Activated naive CD4-positive, alpha-beta T cell treated with anti-CD3 and anti-CD28 coated beads for 36 hours (primary cell): Measurements from ENCODE around the gene CNIH3. TPM values are rescaled to one million over a fixed set of nuclear protein-coding genes. Genes with fewer than 3 reads are reported as not detected.
"Not testable (repeated sequence)": the region's sequence is repeated elsewhere in the genome, so short reads cannot be mapped to it uniquely, and the experiment has no call there.

Experiments
- CTCF ChIA-PET: fragments of 350-600 bp; sonication (Branson Sonifier 250); formaldehyde crosslinking; loops from one replicate; lab custom pipeline; 2021; ENCODE audit warnings: antibody characterized with exemption; lab: Charles Lee
- DNase-seq: peaks from one replicate; pipeline ENCODE4 v3.0.0-alpha.2; 2020
- H3K27ac Mint-ChIP-seq: one replicate; pipeline ENCODE4 v1.8.0; 2021; ENCODE audit warnings: mild to moderate bottlenecking, mixed read lengths
- H3K27me3 Mint-ChIP-seq: one replicate; pipeline ENCODE4 v1.8.0; 2021; ENCODE audit warnings: low read depth, mixed read lengths
- H3K36me3 Mint-ChIP-seq: one replicate; pipeline ENCODE4 v1.8.0; 2021; ENCODE audit warnings: low read depth, mixed read lengths
- H3K4me1 Mint-ChIP-seq: one replicate; pipeline ENCODE4 v1.8.0; 2021; ENCODE audit warnings: low read depth, mixed read lengths
- H3K4me3 Mint-ChIP-seq: one replicate; pipeline ENCODE4 v1.8.0; 2021; ENCODE audit warnings: mild to moderate bottlenecking, moderate library complexity, mixed read lengths
- H3K9me3 Mint-ChIP-seq: one replicate; pipeline ENCODE4 v1.8.0; 2021; ENCODE audit warnings: mixed read lengths
- intact Hi-C: fragments of 100-400 bp; cut with micrococcal nuclease; formaldehyde crosslinking; loops from one replicate; pipeline ENCODE4 v1.15.1; 2023
- total RNA-seq, 2 experiments: library from RNA; stranded (reverse); gene quantifications; one replicate each; pipeline ENCODE4 v1.2.3, GENCODE V29; 2021

Gene CNIH3
- total RNA-seq, 2 experiments from 2014 or later: 0.59 to 2.5 TPM

GRCh38 chr1:224698015-224698451 lies 81.9 kb downstream of the CNIH3 start:
- Mint-ChIP-seq H3K4me3 (no peak overlapping the region), H3K27ac (no peak overlapping the region), H3K36me3 (no peaks in the 10 kb centered on the region), H3K4me1 (no peaks in the 10 kb centered on the region), H3K27me3 (no peaks in the 10 kb centered on the region), H3K9me3 (no peaks in the 10 kb centered on the region)
- intact Hi-C loops: no loop called here
- no peak for DNase-seq
- CTCF ChIA-PET: no interaction called here

DNA sequence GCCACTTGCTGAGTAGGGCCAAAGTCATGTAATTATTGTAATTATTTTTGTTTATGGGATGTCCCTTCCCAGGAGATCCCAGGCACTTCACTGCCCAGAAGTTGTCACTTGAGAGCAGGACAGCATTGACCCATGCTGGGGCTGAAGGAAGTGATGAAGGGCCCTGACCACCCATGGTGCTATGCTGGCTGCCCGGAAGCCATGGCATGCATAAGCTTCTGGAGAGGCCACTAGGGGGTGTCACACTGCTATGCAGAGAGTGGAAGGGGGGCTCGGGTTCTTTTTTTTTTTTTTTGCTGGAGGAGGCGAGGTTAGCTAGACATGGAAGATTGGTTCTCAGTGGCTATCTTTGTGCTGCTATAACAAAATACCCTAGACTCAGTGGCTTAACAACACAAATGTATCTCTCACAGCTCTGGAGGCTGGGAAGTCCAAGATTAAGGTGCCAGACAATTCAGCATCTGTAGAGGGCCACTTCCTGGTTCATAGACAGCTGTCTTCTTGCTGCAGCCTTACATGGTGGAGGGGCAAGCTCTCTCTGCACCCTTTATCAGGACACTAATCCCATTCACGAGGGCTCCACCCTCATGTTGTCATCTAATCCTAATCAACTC lies 84.9 kb downstream of the CNIH3 start:
- no peaks in the 10 kb centered on the region for H3K36me3 Mint-ChIP-seq
- no peaks in the 10 kb centered on the region for H3K9me3 Mint-ChIP-seq
- intact Hi-C loops: loop anchor here (1.0 kb wide), 1 partner anchor 150 kb away; no protein-coding TSS in a partner anchor
- H3K4me1 Mint-ChIP-seq: no peaks in the 10 kb centered on the region
- no peaks in the 10 kb centered on the region for H3K27me3 Mint-ChIP-seq
- no peak overlapping the region for H3K4me3 Mint-ChIP-seq
- no peak overlapping the region for H3K27ac Mint-ChIP-seq
- DNase-seq: peak; percentile 8
- CTCF ChIA-PET: interaction anchor here (0.5 to 3.3 kb wide), 5 partner anchors 13 to 770 kb away, joined by 3 to 13 read pairs (median 3); no protein-coding TSS in a partner anchor

- DNase-seq: no peak
- intact Hi-C loops: no loop called here
- Mint-ChIP-seq H3K9me3 (no peaks in the 10 kb centered on the region), H3K27ac (no peak overlapping the region), H3K4me1 (no peaks in the 10 kb centered on the region), H3K4me3 (no peak overlapping the region), H3K27me3 (no peaks in the 10 kb centered on the region), H3K36me3 (no peaks in the 10 kb centered on the region)
- CTCF ChIA-PET: interaction anchor here (3.3 kb wide), 1 partner anchor 148 kb away, joined by 13 read pairs; no protein-coding TSS in a partner anchor
Observed at GRCh38 chr1:224703702-224704101, 87.6 kb downstream of the CNIH3 start.

GRCh38 chr1:224704107-224704735 lies 88.1 kb downstream of the CNIH3 start:
- Mint-ChIP-seq H3K4me1 (no peaks in the 10 kb centered on the region), H3K36me3 (no peaks in the 10 kb centered on the region), H3K27me3 (no peaks in the 10 kb centered on the region), H3K4me3 (no peak overlapping the region), H3K9me3 (no peaks in the 10 kb centered on the region), H3K27ac (no peak overlapping the region)
- no peak for DNase-seq
- intact Hi-C loops: no loop called here
- CTCF ChIA-PET: no interaction called here

DNA sequence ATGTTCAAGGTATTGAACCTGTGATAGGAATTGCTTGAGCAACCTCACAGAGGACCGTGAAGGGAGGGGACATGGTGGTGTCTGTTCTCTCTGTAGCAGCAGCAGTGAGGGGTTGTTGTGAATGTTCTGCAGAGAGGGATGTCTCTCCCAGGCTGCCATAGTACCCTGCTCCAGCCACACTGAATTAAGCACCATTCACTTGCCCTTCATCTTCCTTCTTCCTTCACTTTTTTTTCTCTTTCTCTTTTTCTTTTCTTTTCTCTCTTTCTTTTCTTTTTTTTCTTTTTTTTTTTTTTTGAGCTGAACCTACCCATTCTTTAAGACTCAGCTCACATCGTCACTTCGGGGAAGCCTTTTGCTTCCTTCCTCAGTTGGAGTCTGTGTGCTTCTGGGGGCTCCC lies 89.5 kb downstream of the CNIH3 start:
- DNase-seq: no peak

GRCh38 chr1:224707843-224708725 lies 92.0 kb downstream of the CNIH3 start:
- no peaks in the 10 kb centered on the region for H3K4me1 Mint-ChIP-seq
- no peaks in the 10 kb centered on the region for H3K27me3 Mint-ChIP-seq
- no peak overlapping the region for H3K4me3 Mint-ChIP-seq
- intact Hi-C loops: no loop called here
- H3K9me3 Mint-ChIP-seq: no peaks in the 10 kb centered on the region
- no peaks in the 10 kb centered on the region for H3K36me3 Mint-ChIP-seq
- H3K27ac Mint-ChIP-seq: no peak overlapping the region
- DNase-seq: no peak
- CTCF ChIA-PET: no interaction called here

More for the DNA sequence above, 89.5 kb downstream of the CNIH3 start:
- H3K27ac Mint-ChIP-seq: no peak overlapping the region
- H3K4me1 Mint-ChIP-seq: no peaks in the 10 kb centered on the region
- intact Hi-C loops: no loop called here
- no peaks in the 10 kb centered on the region for H3K36me3 Mint-ChIP-seq
- CTCF ChIA-PET: no interaction called here
- no peak overlapping the region for H3K4me3 Mint-ChIP-seq
- H3K9me3 Mint-ChIP-seq: no peaks in the 10 kb centered on the region
- H3K27me3 Mint-ChIP-seq: no peaks in the 10 kb centered on the region

- intact Hi-C loops: no loop called here
- CTCF ChIA-PET: no interaction called here
- DNase-seq: no peak
- Mint-ChIP-seq H3K9me3 (no peaks in the 10 kb centered on the region), H3K36me3 (no peaks in the 10 kb centered on the region), H3K4me3 (no peak overlapping the region), H3K27ac (no peak overlapping the region), H3K27me3 (no peaks in the 10 kb centered on the region), H3K4me1 (no peaks in the 10 kb centered on the region)
Observed at GRCh38 chr1:224710196-224710595, 94.1 kb downstream of the CNIH3 start.

DNA sequence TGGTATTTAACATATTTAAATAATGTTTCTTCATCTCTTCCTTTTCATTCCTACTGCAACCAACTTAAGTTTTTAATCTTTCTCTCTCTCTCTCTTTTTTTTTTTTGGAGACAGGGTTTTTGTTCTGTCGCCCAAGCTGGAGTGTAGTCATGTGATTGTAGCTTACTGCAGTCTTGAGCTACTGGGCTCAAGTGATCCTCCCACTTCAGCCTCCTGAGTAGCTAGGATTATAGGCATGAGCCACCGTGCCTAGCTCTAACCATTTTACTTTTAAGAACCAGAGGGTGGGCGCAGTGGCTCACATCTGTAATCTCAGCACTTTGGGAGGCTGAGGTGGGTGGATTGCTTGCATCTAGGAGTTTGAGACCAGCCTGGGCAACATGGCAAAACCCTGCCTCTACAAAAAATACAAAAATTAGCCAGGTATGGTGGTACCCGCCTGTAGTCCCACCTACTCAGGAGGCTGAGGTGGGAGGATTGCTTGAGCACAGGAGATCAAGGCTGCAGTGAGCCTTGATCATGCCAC lies 95.2 kb downstream of the CNIH3 start:
- H3K4me1 Mint-ChIP-seq, H3K4me3 Mint-ChIP-seq, H3K27ac Mint-ChIP-seq, DNase-seq, CTCF ChIA-PET, intact Hi-C loops, H3K36me3 Mint-ChIP-seq, H3K27me3 Mint-ChIP-seq, H3K9me3 Mint-ChIP-seq: not testable (repeated sequence)

GRCh38 chr1:224711876-224712275 lies 95.8 kb downstream of the CNIH3 start:
- DNase-seq: no peak

DNA sequence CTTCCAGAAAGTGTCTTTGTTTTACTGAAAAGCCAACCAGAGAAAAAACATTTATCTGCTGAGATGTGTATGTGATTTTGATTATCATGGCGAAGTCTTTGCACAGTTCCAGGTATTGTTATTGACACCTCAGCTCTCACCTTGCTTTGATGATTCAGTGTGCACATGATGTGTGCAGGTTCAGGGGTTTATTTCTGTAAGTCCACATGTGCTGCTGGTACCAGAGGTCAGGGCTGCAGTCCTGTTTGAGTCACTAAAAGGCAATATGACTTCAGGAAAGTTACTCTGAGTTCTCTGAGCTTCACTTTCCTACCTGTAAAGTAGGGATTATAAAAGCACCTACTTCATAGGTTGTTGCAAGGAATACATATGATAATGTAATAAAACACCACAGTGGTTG lies 97.1 kb downstream of the CNIH3 start:
- no peak for DNase-seq
- Mint-ChIP-seq H3K4me3 (no peak overlapping the region), H3K4me1 (peaks cover under 1% of the 10 kb centered on the region), H3K36me3 (no peaks in the 10 kb centered on the region), H3K27ac (no peak overlapping the region), H3K27me3 (peaks cover 3% of the 10 kb centered on the region), H3K9me3 (no peaks in the 10 kb centered on the region)
- CTCF ChIA-PET: interaction anchor here (1.0 kb wide), 2 partner anchors 22 to 199 kb away, joined by 3 to 5 read pairs; no protein-coding TSS in a partner anchor
- intact Hi-C loops: no loop called here

More at GRCh38 chr1:224711876-224712275, 95.8 kb downstream of the CNIH3 start:
- no peak overlapping the region for H3K4me3 Mint-ChIP-seq
- no peak overlapping the region for H3K27ac Mint-ChIP-seq
- intact Hi-C loops: no loop called here
- no peaks in the 10 kb centered on the region for H3K36me3 Mint-ChIP-seq
- H3K9me3 Mint-ChIP-seq: no peaks in the 10 kb centered on the region
- no peaks in the 10 kb centered on the region for H3K27me3 Mint-ChIP-seq
- CTCF ChIA-PET: no interaction called here
- H3K4me1 Mint-ChIP-seq: no peaks in the 10 kb centered on the region

DNA sequence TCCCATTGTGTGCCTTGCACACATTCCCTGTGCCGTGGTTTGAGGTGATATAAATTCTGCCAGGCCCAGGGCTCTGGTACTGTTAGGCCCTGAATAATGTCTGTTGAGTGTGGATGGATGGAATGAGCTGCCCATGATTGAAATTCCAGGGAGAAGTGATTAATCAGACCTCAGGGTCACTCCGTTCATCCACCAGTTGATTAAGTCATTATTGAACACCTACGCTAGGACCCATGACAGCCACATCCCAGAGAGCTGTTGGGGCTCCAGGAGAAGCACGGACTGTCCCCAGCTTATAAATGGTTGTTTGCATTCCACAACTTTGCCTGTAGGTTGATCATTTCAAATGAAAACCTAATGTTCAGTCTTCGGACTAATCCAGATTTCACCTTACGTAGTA lies 98.4 kb downstream of the CNIH3 start:
- CTCF ChIA-PET: no interaction called here
- intact Hi-C loops: no loop called here
- Mint-ChIP-seq H3K36me3 (no peaks in the 10 kb centered on the region), H3K27me3 (peaks cover 5% of the 10 kb centered on the region), H3K4me3 (no peak overlapping the region), H3K9me3 (no peaks in the 10 kb centered on the region), H3K4me1 (peaks cover 4% of the 10 kb centered on the region), H3K27ac (no peak overlapping the region)
- no peak for DNase-seq

DNA sequence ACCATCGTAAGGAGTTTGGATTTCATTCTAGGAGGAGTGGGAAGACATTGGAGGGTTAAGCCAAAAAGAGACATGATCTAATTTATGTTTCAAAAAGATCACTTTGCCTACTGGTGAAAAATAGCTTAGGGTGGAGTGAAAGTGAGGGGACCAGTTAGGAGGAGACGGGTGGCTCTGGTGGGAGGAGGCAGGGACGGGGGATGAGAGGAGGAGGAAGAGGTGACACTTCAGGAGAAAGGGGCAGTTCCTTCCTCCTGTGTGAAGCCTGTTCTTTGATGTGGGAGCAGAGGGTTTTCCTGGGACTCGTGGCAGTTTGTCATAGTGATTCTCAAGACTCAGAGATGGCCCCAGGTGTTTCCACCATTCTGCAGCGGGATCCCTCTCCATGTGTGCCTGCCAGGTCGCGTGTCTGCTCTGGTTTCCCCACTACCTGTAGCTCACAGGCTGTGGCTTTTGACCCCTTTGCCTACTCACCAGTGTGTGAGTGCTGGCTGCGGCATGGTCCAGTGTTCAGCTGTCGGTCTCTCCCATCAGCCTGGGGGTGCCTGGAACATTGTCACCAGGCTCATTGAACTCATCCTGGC lies 102.4 kb downstream of the CNIH3 start:
- Mint-ChIP-seq H3K4me3 (no peak overlapping the region), H3K27ac (no peak overlapping the region)

More for the DNA sequence above, 102.4 kb downstream of the CNIH3 start:
- Mint-ChIP-seq H3K36me3 (no peaks in the 10 kb centered on the region), H3K9me3 (no peaks in the 10 kb centered on the region), H3K27me3 (peaks cover 10% of the 10 kb centered on the region), H3K4me1 (peaks cover 4% of the 10 kb centered on the region)
- intact Hi-C loops: no loop called here
- CTCF ChIA-PET: no interaction called here
- peak; percentile 12 for DNase-seq
